ENCODE measurements around the gene ADAMTS2.

Gene ADAMTS2

DNA sequence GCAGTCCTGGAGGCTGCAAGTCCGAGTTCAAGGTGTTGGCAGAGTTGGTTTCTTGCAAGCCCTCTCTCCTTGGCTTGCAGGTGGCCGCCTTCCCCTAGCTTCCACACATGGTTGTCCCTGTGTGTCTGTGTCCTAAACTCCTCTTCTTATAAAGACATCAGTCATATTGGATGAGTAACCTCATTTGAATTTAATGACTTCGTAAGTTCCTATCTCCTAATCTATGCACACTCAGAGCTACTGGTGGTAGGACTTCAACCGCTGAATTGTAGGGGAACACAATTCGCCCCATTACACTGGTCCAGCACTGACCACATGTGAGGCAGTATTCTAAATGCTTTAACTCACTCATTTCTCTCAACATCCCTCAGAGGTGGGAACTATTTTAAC, 25.9 kb upstream of the ADAMTS2 start:
- H3K4me3 ChIP-seq (ENCODE audit: low read depth, low read length), result no peak overlapping the region
- no peak for DNase-seq (ENCODE audit: low read depth)
- no peak for TF ChIP-seq CTCF (IDR thresholded peaks at IDR 0.05; ENCODE audit: insufficient read depth, low read depth, low read length, missing control alignments)

DNA sequence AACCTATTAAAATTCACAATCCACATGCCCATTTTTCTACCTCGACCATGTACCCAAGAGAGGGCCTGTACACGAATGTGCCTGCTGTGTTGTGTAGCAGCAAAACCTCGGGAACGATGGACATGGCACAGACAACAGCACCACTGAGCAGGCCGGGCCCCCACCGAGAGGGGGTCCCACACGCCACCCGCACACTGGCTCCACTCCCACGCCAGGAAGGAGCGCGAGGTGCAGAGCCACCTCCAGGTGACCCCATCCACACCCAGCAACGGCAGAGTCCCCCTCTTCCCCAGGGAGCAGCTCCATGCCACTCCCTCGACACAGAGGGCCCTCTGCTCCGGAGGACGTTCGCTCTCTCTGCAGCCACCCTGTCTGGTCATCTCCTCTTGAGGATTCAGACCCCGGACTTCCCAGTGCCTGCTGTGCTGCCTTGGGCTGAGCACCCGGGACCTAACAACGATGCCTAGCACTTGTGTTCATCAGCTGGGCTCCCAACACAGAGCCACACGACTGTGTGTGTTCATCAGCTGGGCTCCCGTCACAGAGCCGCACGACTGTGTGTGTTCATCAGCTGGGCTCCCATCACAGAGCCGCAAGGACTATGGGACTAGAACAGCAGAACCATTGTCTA, 25.3 kb upstream of the ADAMTS2 start:
- no peak for DNase-seq (ENCODE audit: low read depth)
- no peak overlapping the region for H3K4me3 ChIP-seq (ENCODE audit: low read depth, low read length)
- TF ChIP-seq CTCF (IDR thresholded peaks at IDR 0.05; ENCODE audit: insufficient read depth, low read depth, low read length, missing control alignments), result no peak

GRCh38 chr5:179369530-179369884, 24.2 kb upstream of the ADAMTS2 start:
- H3K4me3 ChIP-seq (ENCODE audit: low read depth, low read length), result no peak overlapping the region
- DNase-seq (ENCODE audit: low read depth), result no peak
- no peak for TF ChIP-seq CTCF (IDR thresholded peaks at IDR 0.05; ENCODE audit: insufficient read depth, low read depth, low read length, missing control alignments)

GRCh38 chr5:179368806-179369529, 23.7 kb upstream of the ADAMTS2 start:
- no peak for DNase-seq (ENCODE audit: low read depth)
- H3K4me3 ChIP-seq (ENCODE audit: low read depth, low read length), result no peak overlapping the region
- no peak for TF ChIP-seq CTCF (IDR thresholded peaks at IDR 0.05; ENCODE audit: insufficient read depth, low read depth, low read length, missing control alignments)

- no peak for TF ChIP-seq CTCF (IDR thresholded peaks at IDR 0.05; ENCODE audit: insufficient read depth, low read depth, low read length, missing control alignments)
- H3K4me3 ChIP-seq (ENCODE audit: low read depth, low read length), result no peak overlapping the region
- no peak for DNase-seq (ENCODE audit: low read depth)
Observed at GRCh38 chr5:179368126-179368805, 23.0 kb upstream of the ADAMTS2 start.

GRCh38 chr5:179367491-179367890, 22.2 kb upstream of the ADAMTS2 start:
- DNase-seq (ENCODE audit: low read depth), result no peak
- TF ChIP-seq CTCF (IDR thresholded peaks at IDR 0.05; ENCODE audit: insufficient read depth, low read depth, low read length, missing control alignments), result no peak
- H3K4me3 ChIP-seq (ENCODE audit: low read depth, low read length), result no peak overlapping the region
